Measurements from ENCODE around the gene PREX1.

Gene PREX1

DNA sequence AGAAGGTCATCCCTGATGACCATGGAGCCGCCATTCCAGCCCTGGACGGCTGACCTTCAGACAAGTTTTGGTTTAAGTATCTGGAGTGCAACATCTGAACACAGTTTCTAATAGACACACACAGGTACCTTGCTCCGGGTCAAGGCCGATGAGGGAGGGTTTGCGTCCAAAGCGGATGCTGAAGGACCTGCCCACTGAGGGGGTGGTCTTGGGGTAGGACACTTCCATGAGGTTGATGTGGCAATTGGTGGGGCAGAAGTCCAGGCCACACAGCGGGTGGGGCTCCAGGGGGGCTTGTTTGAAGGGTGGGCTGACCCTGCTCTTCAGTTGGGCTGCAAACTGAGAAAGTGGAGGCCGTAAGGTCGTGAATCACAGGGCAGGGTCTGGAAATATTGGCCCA, 177.9 kb downstream of the PREX1 start:
- no peak for DNase-seq

DNA sequence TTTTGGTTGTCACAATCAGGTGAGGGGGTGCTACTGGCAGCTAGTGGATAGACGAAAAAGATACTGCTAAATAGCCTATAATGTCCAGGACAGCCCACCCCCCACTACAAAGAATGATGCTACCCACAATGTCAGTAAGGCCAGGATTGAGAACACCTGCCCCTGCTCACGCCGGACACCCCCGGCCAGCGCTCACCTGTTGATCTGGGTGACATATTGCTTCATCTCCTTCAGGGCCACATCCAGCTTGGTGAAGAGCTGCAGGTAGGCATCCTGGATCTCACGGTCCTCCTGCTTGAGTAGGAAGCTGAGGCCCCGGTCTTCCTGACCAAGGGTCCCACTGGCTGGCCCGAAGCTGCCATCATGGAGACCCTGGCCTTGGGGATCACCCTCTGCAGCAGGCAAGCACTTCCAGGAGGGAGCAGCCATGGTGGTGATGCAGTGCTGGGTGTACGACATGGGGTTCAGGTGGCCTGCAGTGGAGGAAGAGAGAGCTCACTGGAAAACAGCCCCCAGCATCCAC, 178.6 kb downstream of the PREX1 start:
- DNase-seq, result no peak

DNA sequence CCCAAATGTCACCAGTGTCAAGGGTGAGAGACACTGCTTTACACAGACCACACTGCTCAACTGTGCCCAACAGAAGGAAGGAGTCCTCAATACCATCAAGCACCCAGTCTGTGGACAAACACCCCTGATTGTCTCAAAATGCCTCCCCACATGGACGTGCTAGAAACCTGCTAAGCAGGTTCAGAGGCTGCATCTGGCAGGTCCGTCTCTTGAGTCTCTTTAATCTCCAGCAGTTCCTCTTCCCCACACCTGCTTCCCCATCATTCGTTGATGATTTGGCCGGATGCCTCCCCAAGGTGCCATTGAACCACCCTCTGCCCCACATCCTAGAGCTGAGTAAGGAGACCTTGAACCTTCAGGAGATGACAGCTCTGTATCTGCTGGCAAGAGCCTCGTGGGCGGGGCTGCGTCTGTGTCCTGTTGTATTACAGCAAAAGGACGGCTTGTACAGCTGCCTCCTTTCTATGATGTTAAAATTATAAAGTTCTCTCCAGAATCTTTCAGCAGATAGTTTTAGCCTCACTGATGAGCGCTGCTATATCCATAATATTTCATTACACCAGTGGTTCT, 179.2 kb downstream of the PREX1 start:
- DNase-seq, result no peak

DNA sequence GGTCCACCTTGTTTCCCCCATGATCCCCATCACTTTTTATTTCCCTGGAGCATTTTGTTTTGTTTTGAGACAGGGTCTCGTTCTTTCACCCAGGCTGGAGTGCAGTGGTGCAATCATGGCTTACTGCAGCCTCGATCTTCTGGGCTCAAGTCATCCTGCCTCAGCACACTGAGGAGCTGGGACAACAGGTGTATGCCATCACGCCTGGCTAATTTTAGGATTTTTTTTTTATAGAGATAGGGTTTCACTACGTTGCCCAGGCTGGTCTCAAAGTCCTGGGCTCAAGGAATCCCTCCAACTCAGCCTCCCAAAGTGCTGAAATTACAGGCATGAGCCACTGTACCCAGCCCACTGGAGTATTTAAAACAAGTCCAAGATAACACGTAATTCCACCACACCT, 179.9 kb downstream of the PREX1 start:
- no peak for DNase-seq

DNA sequence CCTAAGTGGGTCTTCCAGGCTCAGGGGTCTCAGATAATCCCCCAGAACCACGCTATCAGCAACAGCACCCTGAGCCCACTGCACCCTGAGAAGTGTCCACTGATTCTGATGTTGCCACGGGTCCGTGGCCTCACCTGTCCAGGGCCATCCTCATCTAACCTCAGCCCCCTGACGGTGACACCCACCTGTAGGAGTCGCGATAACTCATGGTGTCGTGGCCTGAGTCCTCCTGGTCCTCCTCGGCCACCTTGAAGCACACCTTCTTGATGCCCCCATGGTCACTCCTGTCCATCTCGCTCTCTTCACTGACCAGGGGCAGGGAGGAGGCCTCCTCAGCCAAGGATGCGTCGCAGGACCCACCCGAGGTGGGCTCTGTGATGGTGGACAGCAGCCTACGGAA, 182.1 kb downstream of the PREX1 start:
- no peak for DNase-seq

DNA sequence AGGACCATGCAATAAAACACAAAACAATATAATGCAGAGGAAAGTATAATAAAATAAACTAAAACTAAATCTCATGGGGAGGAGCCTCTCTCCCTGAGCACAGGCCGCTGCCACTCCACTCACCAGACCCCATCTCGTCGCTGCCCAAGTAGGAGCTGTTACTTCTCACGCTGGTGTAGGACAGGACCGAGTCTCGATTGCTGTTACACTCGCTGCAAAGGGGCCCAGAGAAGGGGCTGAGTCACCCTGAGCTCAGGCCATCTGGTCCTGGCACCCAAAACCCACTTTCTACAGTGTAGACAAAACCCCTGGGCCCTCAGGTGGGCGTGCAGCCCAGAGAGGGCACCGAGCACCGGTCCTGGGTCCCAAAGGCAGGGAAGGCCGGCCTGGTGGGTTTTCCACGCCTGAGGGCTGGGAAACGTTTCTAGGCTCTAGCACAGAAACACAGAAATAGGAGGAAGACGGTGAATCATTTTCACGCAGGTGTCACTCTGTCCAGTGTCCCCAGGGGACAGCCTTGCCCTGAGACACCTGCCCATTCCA, 183.4 kb downstream of the PREX1 start:
- DNase-seq, result no peak

DNA sequence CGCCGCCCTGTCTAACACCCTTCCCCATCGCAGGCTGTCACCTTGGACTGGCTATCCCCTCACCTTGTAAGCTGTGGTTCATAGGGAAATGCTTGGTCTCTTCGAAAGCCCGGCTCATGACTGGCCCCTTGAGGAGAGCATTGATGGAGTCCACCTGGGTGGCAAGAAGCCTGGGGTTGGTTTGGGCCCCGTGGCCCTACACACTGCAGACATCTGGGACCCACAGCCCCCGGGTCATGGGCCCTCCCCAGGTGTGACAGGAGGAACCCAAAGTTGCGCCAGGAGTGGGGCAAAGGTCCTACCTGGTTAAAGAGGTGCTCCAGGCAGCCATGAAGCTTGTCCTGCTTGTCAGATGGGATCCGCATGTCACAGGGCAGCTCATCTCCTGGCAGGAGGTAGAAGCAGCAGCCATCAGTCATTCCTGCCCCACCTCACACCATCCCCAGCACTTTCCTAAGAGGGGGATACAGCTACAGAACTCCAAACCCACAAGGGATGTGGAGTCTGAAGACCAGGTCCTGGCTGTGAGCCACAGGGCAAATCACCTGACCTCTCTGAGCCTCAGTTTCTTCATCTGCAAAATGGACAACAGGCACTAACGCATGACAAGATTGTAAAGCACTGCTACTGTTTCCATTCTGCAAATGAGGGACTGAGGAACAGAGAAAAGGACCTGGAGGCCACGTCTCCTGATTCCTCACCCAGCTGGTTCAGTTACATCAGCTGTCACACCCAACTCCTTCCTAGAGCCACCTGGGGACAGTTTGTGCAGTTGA, 185.5 kb downstream of the PREX1 start:
- DNase-seq, result no peak

DNA sequence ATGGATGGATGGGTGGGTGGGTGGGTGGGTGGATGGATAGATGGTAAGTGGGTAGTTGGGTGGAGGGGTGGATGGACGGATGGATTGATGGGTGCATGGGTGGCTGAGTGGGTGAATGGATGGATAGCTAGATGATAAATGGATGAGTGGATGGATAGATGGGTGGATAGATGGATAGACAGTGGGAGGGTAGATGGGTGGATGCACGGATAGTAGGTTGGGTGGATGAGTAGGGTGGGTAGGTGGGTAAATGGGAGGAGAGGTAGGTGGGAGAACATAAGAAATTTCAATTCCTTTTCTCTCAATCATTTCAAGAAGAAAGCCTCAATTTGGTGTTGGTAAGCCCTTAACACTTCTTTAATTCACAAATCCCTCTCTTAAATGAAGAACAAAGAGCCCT, 186.9 kb downstream of the PREX1 start:
- DNase-seq, result no peak

DNA sequence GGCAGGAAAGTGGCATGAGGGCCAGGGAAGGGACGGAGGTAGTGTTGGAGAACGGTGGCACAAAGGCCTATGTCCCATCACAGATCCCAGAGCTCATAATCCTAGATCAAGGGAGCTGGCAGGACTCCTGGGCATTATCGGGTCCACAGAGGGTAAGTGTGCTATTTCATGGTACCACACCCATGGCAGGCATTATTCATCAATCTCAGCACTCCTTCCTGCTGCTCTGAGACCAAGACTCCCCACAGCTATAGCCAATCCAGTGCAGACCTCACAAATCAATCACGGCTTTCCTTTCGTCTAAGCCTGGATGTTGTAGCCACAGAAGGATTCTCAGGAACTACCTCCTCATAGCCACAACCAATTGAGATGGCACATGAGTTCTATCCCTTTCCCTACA, 187.9 kb downstream of the PREX1 start:
- no peak for DNase-seq

DNA sequence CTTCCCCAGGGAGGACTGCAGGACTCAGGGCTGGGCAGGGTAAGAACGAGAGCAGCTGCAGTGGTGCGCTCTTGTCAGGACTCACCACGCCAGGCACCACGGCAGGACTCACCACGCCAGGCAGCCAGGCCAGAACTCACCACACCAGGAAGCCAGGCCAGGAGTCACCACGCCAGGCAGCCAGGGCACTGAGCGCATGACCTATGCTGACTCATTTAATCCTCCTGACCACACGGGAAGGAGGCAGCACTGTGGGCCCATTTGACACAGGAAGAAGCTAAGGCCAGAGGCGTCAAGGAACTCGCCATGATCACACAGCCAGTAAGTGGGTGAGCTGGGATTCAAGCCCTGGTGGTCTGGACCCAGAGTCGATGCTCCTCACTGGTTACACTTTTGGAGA, 189.3 kb downstream of the PREX1 start:
- peak; percentile 50 for DNase-seq

DNA sequence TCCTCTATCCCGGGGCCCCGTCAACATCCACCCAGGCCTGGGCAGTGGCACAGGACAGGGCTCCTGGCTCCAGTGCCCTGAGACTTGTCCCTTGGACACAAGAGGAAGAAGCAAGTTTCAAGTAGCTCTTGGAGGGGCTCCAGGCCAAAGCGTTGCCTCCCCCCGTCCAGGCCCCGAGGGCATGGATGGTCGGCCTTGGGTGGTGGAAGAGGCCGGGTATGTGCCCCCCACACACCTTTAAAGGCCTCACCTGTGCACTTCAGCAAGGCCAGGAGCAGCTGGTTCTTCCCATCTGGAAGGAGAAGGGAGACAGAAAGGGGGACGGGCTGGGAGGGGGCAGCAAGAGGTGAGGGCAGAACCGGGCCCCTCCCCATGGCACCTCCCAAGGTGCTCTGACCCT, 190.3 kb downstream of the PREX1 start:
- DNase-seq, result no peak

DNA sequence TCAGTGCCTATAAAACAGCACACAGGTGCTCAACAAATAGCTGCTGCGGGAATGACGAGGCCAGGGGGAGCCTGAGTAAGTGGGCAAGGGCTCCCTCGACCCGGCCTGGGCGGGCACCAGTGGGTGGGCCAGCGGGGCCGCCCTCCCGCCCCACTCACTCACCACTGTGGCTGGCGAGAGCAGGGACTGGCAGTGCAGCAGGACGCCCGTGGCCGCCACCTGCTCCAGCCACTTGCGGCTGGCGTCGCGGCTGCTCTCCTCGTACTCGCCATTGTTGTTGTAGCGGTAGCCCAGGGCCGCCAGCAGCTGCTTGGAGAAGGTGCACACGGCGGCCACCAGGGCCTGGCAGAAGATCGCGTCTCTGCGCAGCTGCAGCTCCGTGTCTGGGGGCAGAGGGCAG, 191.5 kb downstream of the PREX1 start:
- DNase-seq, result no peak

DNA sequence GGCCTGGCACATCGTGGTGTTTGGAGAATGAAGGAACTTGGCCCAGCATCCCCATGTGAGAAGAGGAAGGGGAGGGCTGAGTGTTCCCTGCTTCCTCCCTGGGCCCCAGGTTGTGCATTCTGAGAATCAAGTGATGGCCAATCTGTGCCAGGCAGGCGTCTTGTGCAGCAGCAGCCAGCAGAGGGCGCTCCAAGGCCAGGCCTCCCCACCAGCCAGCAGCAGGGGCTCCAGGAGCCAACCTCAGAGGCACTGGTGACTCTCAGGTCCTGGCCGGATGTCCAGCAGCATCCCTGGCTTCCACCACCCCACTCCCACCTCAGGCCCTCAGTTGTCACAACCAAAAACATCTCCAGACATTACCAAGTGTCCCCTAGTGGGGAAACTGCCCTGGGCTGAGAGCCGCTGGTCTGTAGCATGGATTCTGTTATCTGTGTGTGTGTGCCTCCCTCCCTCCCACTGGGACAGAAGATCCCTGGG, 192.0 kb downstream of the PREX1 start:
- DNase-seq, result peak; percentile 78

DNA sequence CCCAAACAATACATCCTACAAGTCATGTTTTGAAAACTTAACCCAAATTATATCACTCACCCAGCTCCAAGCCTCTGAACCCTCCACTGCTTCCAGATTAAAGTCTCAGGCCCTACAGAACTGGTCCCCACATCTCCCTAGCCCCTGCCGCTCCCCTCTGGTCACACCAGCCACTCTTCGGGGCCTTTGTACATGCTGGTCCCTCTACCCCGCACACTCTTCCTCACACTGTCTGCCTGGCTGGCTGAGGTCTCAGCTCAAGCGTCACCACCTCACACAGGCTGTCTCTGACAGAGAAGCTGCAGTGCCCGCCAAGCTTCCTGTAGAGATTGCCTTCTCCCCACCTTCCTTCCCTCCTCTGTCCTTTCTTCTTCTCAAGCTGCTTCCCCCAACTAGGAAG, 192.4 kb downstream of the PREX1 start:
- no peak for DNase-seq

DNA sequence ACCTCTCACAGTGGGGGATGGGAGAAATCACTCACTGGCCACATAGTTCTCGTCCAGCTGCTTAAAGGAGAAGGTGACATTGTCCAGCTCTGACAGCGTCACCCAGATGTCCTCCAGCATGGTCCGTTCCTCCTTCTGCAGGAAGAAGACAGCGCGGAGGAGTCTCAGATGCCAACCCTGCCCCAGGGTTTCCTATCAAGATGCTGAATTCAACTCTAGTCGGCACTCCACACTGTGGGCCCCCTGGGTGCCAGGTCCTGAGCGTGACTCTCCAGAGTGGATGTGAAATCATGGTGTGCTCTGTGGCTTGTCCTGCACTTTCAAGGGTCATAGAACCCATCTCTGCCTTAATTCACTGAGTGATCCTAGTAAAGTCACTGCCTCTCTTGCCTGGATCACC, 193.2 kb downstream of the PREX1 start:
- no peak for DNase-seq

DNA sequence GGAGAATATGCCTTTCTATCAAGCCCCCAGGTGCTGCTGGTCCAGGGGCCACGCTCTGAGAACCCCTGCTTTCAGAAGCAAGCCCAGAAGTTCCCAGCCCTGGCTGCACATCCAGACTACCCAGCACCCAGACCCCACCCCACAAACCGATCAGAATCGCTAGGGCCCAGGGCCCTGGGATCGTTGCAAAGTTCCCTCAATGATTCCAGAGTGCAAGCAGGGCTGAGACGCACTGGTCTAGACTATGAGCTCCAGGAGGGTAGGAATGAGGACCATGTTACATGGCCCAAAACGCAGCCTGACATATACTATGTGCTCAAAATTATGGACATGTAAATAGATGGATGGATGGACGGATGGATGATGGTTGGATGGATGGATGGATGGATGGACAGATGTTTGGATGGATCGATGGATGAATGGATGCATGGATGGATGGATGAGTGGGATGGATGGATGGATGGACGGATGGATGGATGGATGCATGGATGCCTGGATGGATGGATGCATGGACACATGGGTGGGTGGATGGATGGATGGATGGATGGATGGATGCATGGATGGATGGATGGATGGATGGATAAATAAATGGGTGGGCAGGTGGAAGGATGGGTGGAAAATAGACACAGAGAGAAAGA, 194.1 kb downstream of the PREX1 start:
- no peak for DNase-seq

DNA sequence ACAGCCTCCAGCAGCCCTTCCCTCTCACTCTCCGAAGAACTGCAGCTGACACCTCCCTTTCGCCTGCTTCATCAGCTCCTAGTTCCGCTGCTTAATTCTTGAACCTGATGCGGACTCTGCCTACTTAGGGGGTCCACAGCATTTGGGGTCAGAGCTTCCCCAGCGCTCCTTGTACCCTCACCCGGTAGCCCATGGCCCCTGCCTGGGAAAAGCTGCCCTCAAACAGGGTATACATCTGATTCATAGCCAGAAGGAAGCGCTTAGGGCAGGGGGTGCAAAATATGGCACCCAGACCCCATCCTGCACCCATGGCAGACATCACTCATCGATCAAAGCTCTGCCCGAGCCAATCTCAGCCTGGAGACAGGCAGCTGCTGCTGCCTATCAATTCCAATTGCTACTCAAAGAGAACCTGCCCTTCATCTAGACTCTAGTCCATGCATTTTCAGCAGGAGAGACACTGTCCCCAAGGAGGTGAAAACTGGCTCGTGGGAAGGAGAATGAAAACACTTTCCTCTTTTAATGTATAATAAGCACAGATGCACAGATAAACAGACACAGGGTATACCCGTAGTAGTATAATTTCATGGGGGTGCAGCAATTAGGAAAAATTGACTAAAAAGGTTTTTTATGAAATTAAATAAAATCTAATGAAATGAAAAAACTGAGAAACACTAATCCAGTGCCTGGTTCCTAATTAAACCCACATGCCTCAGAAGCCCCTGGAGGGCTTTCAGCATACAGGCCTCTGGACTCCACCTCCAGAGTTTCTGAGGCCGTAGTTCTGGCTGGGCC, 194.8 kb downstream of the PREX1 start:
- DNase-seq, result no peak

DNA sequence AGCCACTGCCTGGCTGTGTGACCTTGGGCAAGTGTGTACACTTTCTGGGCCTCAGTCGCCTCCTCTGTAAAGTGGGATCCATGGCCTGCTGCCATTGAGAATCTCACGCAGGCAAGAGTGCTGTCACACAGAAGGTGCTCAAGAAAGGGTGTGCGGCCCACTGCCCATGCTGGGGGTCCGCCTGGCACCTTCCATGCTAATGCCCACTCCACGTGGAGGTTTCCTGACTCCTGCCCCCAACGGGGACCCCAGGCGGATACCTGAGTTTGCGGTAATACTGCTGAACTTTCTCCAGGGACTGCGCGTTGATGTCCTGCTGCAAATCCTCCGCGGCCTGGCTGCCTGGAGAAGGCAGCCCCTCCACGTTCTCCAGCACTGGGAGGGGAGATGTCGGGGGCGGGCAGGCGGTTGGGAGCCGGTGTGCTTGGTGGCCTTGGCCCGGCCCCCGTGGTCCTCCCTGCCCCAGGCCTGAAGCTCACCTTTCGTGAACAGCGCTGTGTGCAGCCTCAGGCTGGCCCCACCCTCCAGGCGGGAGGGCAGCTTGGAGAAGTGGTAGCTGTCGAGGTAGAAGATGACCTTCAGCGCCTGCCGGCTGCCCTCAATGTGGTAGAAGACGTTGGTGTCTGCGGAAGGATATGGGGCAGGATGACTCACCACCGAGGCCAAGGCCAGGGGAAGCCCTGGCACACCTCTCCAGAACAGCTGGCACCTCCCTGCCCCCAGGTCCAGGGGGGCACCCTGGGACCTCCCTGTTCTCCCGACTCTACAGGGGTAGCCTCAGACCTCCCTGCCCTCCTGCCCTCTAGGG, 195.6 kb downstream of the PREX1 start:
- DNase-seq, result peak; percentile 9

DNA sequence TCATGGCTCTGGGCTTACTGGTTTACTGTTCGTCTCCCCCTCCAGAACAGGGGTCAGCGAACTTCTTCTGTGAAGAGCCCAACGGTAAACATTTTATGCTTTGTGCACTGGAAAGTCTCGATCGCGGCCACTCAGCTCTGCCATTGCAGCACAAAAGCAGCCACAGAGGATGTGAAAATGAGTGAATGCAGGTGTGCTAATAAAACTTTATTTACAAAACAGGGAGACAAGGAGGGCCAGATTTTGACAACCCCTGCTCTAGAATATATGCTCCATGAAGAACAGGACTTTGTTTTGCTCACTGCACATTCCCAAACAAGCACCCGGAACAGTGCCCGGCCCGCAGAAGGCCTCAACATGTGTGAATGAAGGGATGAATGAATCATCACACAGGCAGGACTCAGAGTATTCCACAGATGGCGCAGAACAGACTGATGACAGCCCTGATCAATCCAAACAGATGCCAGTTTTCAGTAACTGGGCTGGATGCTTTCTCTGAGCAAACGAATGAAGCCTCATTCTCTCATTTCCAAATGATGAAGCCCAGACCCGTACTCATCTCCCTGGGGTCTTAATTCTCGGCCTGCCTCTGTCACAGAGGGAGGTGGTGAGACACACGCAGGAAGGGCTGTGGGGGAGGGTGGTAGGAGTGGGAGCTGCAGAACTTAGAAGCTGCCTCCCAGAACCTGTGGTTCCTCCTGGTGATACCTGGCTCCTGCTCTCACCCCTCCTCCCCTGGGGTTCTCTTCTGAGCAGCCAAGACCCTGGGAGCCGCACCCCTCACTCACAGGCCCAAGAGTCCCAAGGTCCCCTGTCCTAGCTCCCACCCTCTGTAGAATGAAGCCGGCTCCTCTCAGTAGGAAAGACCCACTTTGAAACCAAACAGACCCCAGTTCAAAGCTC, 196.4 kb downstream of the PREX1 start:
- DNase-seq, result no peak

DNA sequence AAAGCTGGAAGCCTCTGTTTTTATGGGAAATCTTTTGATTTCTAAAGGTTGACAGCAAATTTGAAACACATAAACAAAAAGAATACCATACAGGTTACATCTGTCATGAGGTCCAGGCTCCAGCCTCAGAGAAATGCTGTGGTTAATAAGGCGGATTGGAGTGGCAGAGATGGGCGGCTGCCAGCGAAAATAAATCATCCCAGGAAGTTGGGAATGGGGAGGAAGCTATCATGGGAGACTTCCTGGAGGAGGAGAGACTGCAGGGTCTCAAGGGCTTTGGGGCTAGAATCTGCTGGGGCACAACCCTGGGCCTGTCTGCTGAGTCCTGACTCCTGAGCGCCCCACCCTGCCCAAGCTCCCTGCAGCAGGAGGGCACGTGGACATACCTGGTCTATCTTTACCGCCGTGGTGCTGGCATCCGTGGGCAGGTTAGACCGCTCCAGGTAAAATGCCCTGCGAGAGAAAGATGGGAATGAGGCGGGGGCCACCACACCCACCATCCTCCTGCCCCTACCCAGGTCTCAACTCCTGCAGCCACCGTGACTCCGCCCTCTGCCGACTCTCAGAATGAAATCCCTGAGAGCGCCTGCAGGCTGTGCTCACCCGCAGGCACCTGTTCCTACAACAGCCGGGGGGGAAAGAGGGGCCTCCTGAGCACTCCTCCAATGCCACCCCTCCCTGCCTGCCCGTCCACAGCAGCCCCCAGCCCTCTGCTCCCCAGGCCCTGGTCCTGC, 197.3 kb downstream of the PREX1 start:
- no peak for DNase-seq

Data from activated CD4-positive, alpha-beta T cell treated with anti-CD3 and anti-CD28 coated beads, Interleukin-2, Interleukin-6, amounts not matched to agents 100 ng/mL and 50 ng/mL, durations not matched to agents 16 hours and 8 hours (primary cell).